Cardiac muscle cell (in vitro differentiated cells and primary cell): Measurements from ENCODE around the gene PPP1R12B. TPM values are rescaled to one million over a fixed set of nuclear protein-coding genes. Genes with fewer than 3 reads are reported as not detected.
"Not testable (repeated sequence)": the region's sequence is repeated elsewhere in the genome, so short reads cannot be mapped to it uniquely, and the experiment has no call there.

ENCODE experiments used
- DNase-seq, 2 donors: peaks; one replicate each; pipeline versions ENCODE4 v3.0.0 to v3.0.0-alpha.2; 2010 to 2017; ENCODE audit warnings: low read depth in 1 of 2, low spot score in 1 of 2
- H3K27ac ChIP-seq: fragments of 200-600 bp; sonication (generic); 2 replicates; pipeline ENCODE4 v1.5.1; 2016
- H3K27me3 ChIP-seq: fragments of 200-600 bp; sonication (generic); 2 replicates; pipeline ENCODE4 v1.6.0; 2016; ENCODE audit warnings: control low read depth
- H3K36me3 ChIP-seq: fragments of 200-600 bp; sonication (generic); 2 replicates; pipeline ENCODE4 v1.5.1; 2016; ENCODE audit warnings: control low read depth
- H3K4me1 ChIP-seq: fragments of 200-600 bp; sonication (generic); 2 replicates; pipeline ENCODE4 v1.8.1; 2017; ENCODE audit warnings: low read depth, mild to moderate bottlenecking, mixed run types
- H3K4me3 ChIP-seq: fragments of 200-600 bp; sonication (generic); 2 replicates; pipeline ENCODE4 v1.5.1; 2016; ENCODE audit warnings: mild to moderate bottlenecking
- H3K9me3 ChIP-seq: fragments of 200-600 bp; sonication (generic); 2 replicates; pipeline ENCODE4 v1.5.1; 2017; ENCODE audit warnings: low read depth, mild to moderate bottlenecking, control low read depth
- polyA plus RNA-seq: library from polyadenylated mRNA; unstranded; fragments of >200 nt; fragmentation: Nextera tagmentation; extraction: Ambion mirVana; gene quantifications from 2 replicates; pipeline ENCODE4 v1.2.1, GENCODE V29; 2016
- total RNA-seq: library from RNA; depleted of rRNA; stranded (reverse); fragments of >200 nt; gene quantifications from 2 replicates; pipeline ENCODE4 v1.2.3, GENCODE V29; 2016
- TF ChIP-seq, protein P1 (sequence below): IDR thresholded peaks from 2 replicates; pipeline ENCODE4 v1.5.1; 2012; ENCODE audit warnings: low read depth, mild to moderate bottlenecking, low read length

The PPP1R12B gene
- total and polyA plus RNA-seq, 2 experiments from 2014 or later: 109 to 340 TPM

DNA sequence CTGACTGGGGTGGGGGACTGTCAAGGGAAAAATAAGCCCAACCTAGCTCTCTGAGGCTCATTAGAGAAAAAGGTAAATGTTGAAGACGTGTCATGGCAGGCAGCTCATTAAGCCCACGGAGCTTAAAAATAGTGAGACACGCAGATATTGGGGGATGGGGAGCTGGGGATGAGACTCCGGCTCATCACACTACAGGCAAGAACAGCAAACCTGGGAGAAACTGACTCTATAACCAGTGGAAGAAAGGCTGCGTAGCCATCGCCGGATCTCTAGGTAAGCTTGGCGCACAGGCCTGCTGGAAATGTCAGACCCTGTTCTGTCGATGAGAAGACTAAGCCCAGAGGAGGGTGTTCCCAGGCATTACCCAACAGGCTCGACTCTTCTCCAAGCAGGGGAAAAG, 283.7 kb downstream of the PPP1R12B start:
- Histone ChIP-seq H3K36me3 (no peaks in the 10 kb centered on the region), H3K9me3 (no peaks in the 10 kb centered on the region), H3K4me1 (no peaks in the 10 kb centered on the region), H3K27ac (no peak overlapping the region), H3K4me3 (no peak overlapping the region), H3K27me3 (no peaks in the 10 kb centered on the region)
- DNase-seq: no peak
- TF ChIP-seq, protein P1, sequence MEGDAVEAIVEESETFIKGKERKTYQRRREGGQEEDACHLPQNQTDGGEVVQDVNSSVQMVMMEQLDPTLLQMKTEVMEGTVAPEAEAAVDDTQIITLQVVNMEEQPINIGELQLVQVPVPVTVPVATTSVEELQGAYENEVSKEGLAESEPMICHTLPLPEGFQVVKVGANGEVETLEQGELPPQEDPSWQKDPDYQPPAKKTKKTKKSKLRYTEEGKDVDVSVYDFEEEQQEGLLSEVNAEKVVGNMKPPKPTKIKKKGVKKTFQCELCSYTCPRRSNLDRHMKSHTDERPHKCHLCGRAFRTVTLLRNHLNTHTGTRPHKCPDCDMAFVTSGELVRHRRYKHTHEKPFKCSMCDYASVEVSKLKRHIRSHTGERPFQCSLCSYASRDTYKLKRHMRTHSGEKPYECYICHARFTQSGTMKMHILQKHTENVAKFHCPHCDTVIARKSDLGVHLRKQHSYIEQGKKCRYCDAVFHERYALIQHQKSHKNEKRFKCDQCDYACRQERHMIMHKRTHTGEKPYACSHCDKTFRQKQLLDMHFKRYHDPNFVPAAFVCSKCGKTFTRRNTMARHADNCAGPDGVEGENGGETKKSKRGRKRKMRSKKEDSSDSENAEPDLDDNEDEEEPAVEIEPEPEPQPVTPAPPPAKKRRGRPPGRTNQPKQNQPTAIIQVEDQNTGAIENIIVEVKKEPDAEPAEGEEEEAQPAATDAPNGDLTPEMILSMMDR: no peak

DNA sequence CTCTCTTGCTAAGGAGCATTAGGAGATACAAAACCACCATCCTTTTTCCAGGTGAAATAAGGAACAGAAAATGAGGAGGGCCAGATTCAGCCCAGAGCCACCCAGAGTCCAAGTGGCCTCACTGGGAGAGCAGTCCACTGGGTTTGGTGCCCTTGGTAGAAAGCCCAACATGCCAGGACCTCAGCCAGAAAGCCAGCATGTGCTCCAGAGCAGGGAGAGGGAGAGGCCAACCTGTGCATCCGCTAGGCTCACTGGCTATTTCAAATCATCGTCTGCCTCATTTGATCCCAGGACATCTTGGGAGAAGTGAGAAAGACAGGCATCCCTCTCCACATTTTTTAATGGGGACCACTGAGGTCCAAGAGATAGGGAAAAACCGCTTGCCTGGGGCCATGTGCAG, 287.7 kb downstream of the PPP1R12B start:
- not testable (repeated sequence) for H3K9me3 ChIP-seq, H3K27ac ChIP-seq, H3K27me3 ChIP-seq, H3K36me3 ChIP-seq, H3K4me3 ChIP-seq, H3K4me1 ChIP-seq, DNase-seq

GRCh38 chr1:202637321-202638018, 289.0 kb downstream of the PPP1R12B start:
- H3K36me3 ChIP-seq, H3K4me1 ChIP-seq, H3K27ac ChIP-seq: not testable (repeated sequence)

GRCh38 chr1:202638019-202638700, 289.7 kb downstream of the PPP1R12B start:
- H3K4me1 ChIP-seq: peaks cover 5% of the 10 kb centered on the region
- no peaks in the 10 kb centered on the region for H3K36me3 ChIP-seq
- no peak for DNase-seq
- no peak overlapping the region for H3K4me3 ChIP-seq
- no peaks in the 10 kb centered on the region for H3K9me3 ChIP-seq
- peaks cover 17% of the 10 kb centered on the region for H3K27me3 ChIP-seq
- no peak overlapping the region for H3K27ac ChIP-seq
- TF ChIP-seq, protein P1: no peak

More at GRCh38 chr1:202637321-202638018, 289.0 kb downstream of the PPP1R12B start:
- H3K9me3 ChIP-seq, H3K4me3 ChIP-seq, DNase-seq: not testable (repeated sequence)
- peaks cover 10% of the 10 kb centered on the region for H3K27me3 ChIP-seq

GRCh38 chr1:202638701-202639305, 290.3 kb downstream of the PPP1R12B start:
- DNase-seq, H3K27ac ChIP-seq, H3K9me3 ChIP-seq, H3K36me3 ChIP-seq, H3K4me3 ChIP-seq, H3K4me1 ChIP-seq: not testable (repeated sequence)
- H3K27me3 ChIP-seq: peaks cover 24% of the 10 kb centered on the region

- no peak overlapping the region for H3K27ac ChIP-seq
- no peaks in the 10 kb centered on the region for H3K36me3 ChIP-seq
- TF ChIP-seq, protein P1: no peak
- H3K4me3 ChIP-seq: no peak overlapping the region
- H3K9me3 ChIP-seq: no peaks in the 10 kb centered on the region
- peaks cover 5% of the 10 kb centered on the region for H3K4me1 ChIP-seq
- DNase-seq: no peak
- H3K27me3 ChIP-seq: peaks cover 31% of the 10 kb centered on the region
These were observed 291.0 kb downstream of the PPP1R12B start for GRCh38 chr1:202639500-202639899.

- H3K4me3 ChIP-seq: peak overlapping the region; percentile 18
- H3K9me3 ChIP-seq: no peaks in the 10 kb centered on the region
- H3K27me3 ChIP-seq: peaks cover 56% of the 10 kb centered on the region
- no peaks in the 10 kb centered on the region for H3K36me3 ChIP-seq
- H3K4me1 ChIP-seq: peaks cover 5% of the 10 kb centered on the region
- H3K27ac ChIP-seq: no peak overlapping the region
- DNase-seq: no peak
- TF ChIP-seq, protein P1: no peak
These were observed 293.7 kb downstream of the PPP1R12B start for GRCh38 chr1:202642212-202642611.
